OCI-M2 (cell line): ENCODE data around the gene BPNT1.

Experiments
- DNase-seq: peaks from one replicate; lab custom pipeline; 2025; ENCODE audit not compliant: unreplicated experiment; lab: John Stamatoyannopoulos, UW

Gene BPNT1

DNA sequence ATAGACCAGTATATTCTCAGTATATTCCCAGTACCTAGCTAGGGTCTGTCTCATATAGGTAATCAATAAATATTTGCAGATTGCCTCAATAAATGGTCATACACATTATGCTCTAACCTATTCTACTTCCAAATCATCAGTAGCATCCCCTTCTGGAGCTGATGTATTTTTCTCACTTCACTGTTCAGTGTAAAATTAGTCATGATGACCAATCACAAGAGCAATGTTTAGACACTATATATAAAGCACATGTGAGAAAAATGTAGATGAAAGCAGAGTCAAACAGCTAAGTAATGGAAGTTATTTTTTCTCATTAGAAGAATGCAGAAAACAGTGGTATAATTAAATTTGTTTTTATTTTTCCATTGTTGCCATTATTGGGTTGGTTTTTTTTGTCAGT is 78.0 kb downstream of the BPNT1 start:
- no peak for DNase-seq
